CD14-positive monocyte (primary cell): Measurements from ENCODE around the gene DNAH1. TPM values are rescaled to one million over a fixed set of nuclear protein-coding genes. Genes with fewer than 3 reads are reported as not detected.

Experiments used
- DNase-seq, 3 donors: peaks; one replicate each; pipeline ENCODE4 v3.0.0-alpha.2; 2011 to 2022
- H2AFZ ChIP-seq: 2 replicates; pipeline ENCODE4 v1.6.0; 2012; ENCODE audit warnings: mild to moderate bottlenecking, low read depth, low read length, inconsistent platforms; ENCODE audit not compliant: insufficient read depth, poor library complexity, severe bottlenecking
- H3K27ac ChIP-seq, 2 donors: 1 replicate in 1 of 2; 2 replicates in 1 of 2; pipeline ENCODE4 v1.5.1; 2012 to 2013; ENCODE audit warnings: low read length in 2 of 2, control low read depth in 1 of 2, inconsistent platforms in 1 of 2, low read depth in 1 of 2, mild to moderate bottlenecking in 1 of 2
- H3K27me3 ChIP-seq, 2 donors: one replicate each; pipeline versions ENCODE4 v1.6.0 to v1.6.1; 2011 to 2013; ENCODE audit warnings: low read length in 2 of 2; ENCODE audit not compliant: control insufficient read depth in 2 of 2, insufficient read depth in 2 of 2
- H3K36me3 ChIP-seq, 2 donors: replicated peaks in 1 of 2; 1 replicate in 1 of 2; 2 replicates in 1 of 2; pipeline versions ENCODE4 v1.5.1 to v1.6.1; 2012 to 2013; ENCODE audit warnings: low read length in 2 of 2, control low read depth in 1 of 2, inconsistent platforms in 1 of 2, mild to moderate bottlenecking in 1 of 2; ENCODE audit not compliant: insufficient read depth in 2 of 2, control insufficient read depth in 1 of 2
- H3K4me1 ChIP-seq, 2 donors: 1 replicate in 1 of 2; 2 replicates in 1 of 2; pipeline versions ENCODE4 v1.5.1 to v1.6.1; 2012 to 2013; ENCODE audit warnings: low read length in 2 of 2, control low read depth in 1 of 2, inconsistent platforms in 1 of 2, mild to moderate bottlenecking in 1 of 2, moderate library complexity in 1 of 2; ENCODE audit not compliant: insufficient read depth in 2 of 2, control insufficient read depth in 1 of 2
- H3K4me2 ChIP-seq: replicated peaks from 2 replicates; pipeline ENCODE3; 2012; ENCODE audit warnings: low read length, moderate library complexity, mild to moderate bottlenecking; ENCODE audit not compliant: poor library complexity, severe bottlenecking; ENCODE audit errors: extremely low read depth
- H3K4me3 ChIP-seq, 3 experiments: fragments of 200-600 bp in 1 of 3; sonication (generic) in 1 of 3; replicated peaks in 1 of 3; 1 replicate in 2 of 3; 2 replicates in 1 of 3; pipeline ENCODE4 v1.5.1; 2011 to 2013; ENCODE audit warnings: low read length in 3 of 3, mild to moderate bottlenecking in 3 of 3, control low read depth in 2 of 3, low read depth in 2 of 3, inconsistent platforms in 1 of 3, moderate library complexity in 1 of 3
- H3K79me2 ChIP-seq: 2 replicates; pipeline ENCODE4 v1.6.0; 2012; ENCODE audit warnings: mild to moderate bottlenecking, control low read depth, inconsistent platforms, low read length, moderate library complexity; ENCODE audit not compliant: insufficient read depth
- H3K9ac ChIP-seq: 2 replicates; pipeline ENCODE4 v1.6.0; 2017; ENCODE audit warnings: low read length, mild to moderate bottlenecking; ENCODE audit not compliant: insufficient read depth, poor library complexity, severe bottlenecking
- H3K9me3 ChIP-seq, 2 donors: replicated peaks in 1 of 2; 1 replicate in 1 of 2; 2 replicates in 1 of 2; pipeline versions ENCODE4 v1.5.1 to v1.6.1; 2012 to 2013; ENCODE audit warnings: low read length in 2 of 2, control low read depth in 1 of 2; ENCODE audit not compliant: control insufficient read depth in 1 of 2, insufficient read depth in 1 of 2
- H4K20me1 ChIP-seq: 2 replicates; pipeline ENCODE4 v1.6.0; 2012; ENCODE audit warnings: mild to moderate bottlenecking, low read length, control low read depth, moderate library complexity; ENCODE audit not compliant: insufficient read depth
- H3K27ac Mint-ChIP-seq, 7 donors: one replicate each; pipeline ENCODE4 v1.8.0; 2020; ENCODE audit warnings: mild to moderate bottlenecking in 7 of 7, mixed read lengths in 7 of 7, moderate library complexity in 6 of 7, inconsistent platforms in 2 of 7
- H3K27me3 Mint-ChIP-seq, 3 donors: one replicate each; pipeline ENCODE4 v1.8.0; 2021 to 2022; ENCODE audit warnings: low read depth in 3 of 3, mild to moderate bottlenecking in 3 of 3, mixed read lengths in 3 of 3, moderate library complexity in 3 of 3, inconsistent platforms in 1 of 3
- H3K36me3 Mint-ChIP-seq, 2 donors: one replicate each; pipeline ENCODE4 v1.8.0; 2020; ENCODE audit warnings: mixed read lengths in 2 of 2, inconsistent platforms in 1 of 2, mild to moderate bottlenecking in 1 of 2
- H3K4me1 Mint-ChIP-seq: one replicate; pipeline ENCODE4 v1.8.0; 2020; ENCODE audit warnings: mild to moderate bottlenecking, mixed read lengths
- H3K4me3 Mint-ChIP-seq, 2 donors: one replicate each; pipeline ENCODE4 v1.8.0; 2020; ENCODE audit warnings: mild to moderate bottlenecking in 2 of 2, mixed read lengths in 2 of 2, moderate library complexity in 1 of 2
- H3K9me3 Mint-ChIP-seq, 7 donors: one replicate each; pipeline ENCODE4 v1.8.0; 2020 to 2022; ENCODE audit warnings: mixed read lengths in 7 of 7, mild to moderate bottlenecking in 6 of 7, moderate library complexity in 6 of 7, inconsistent platforms in 2 of 7
- CTCF ChIP-seq: fragments of 200-600 bp; IDR thresholded peaks from one replicate; pipeline ENCODE4 v1.8.0; 2022; ENCODE audit warnings: antibody characterized with exemption, mild to moderate bottlenecking
- WGBS: methylation state at CpG from one replicate; pipeline ENCODE4 v1.1.5; 2013; ENCODE audit warnings: missing lambda C conversion rate; ENCODE audit not compliant: insufficient coverage; 5-methylcytosine and 5-hydroxymethylcytosine counted together
- intact Hi-C, 2 donors: fragments of 100-400 bp; cut with micrococcal nuclease; formaldehyde crosslinking; loops; one replicate each; pipeline versions ENCODE4 v1.15.0 to v1.15.1; 2023
- polyA plus RNA-seq, 3 donors: library from polyadenylated mRNA; depleted of rRNA in 1 of 3; unstranded in 2 of 3; stranded (reverse) in 1 of 3; fragments of 300-500 nt in 2 of 3; fragments of >200 nt in 1 of 3; fragmentation: Illumina TruSeq in 2 of 3; gene quantifications; 1 replicate in 2 of 3; 2 replicates in 1 of 3; pipeline ENCODE4 v1.2.3, GENCODE V29; 2012 to 2021

The DNAH1 gene
- polyA plus RNA-seq, 3 donors, result 0.15 to 47.0 (median 0.25) TPM

GRCh38 chr3:52433996-52434479, 117.9 kb downstream of the DNAH1 start:
- no peak for TF ChIP-seq CTCF
- Mint-ChIP-seq H3K9me3 (peaks cover 0 to 3% (median 0%) of the 10 kb centered on the region in 7 donors), H3K4me1 (peaks cover 41% of the 10 kb centered on the region), H3K4me3 (peak overlapping the region in 1 of 2 donors; percentile 26), H3K27ac (no peak overlapping the region), H3K36me3 (no peaks in the 10 kb centered on the region), H3K27me3 (peaks cover 2 to 9% (median 6%) of the 10 kb centered on the region in 3 donors)
- no peak overlapping the region for H3K9ac ChIP-seq
- no peaks in the 10 kb centered on the region for H3K36me3 ChIP-seq
- H3K4me2 ChIP-seq, result no peak overlapping the region
- H4K20me1 ChIP-seq, result no peaks in the 10 kb centered on the region
- DNase-seq, result no peak
- peaks cover 36 to 39% of the 10 kb centered on the region in 2 donors for H3K4me1 ChIP-seq
- intact Hi-C loops, result no loop called here
- H3K27ac ChIP-seq, result no peak overlapping the region
- no peak overlapping the region for H3K4me3 ChIP-seq
- H2AFZ ChIP-seq, result no peak overlapping the region
- H3K9me3 ChIP-seq, result no peaks in the 10 kb centered on the region
- no peaks in the 10 kb centered on the region for H3K79me2 ChIP-seq
- no peaks in the 10 kb centered on the region for H3K27me3 ChIP-seq
- 97% methylated on average over 6 of the region's 6 CpGs for WGBS

GRCh38 chr3:52434491-52435115, 118.5 kb downstream of the DNAH1 start:
- TF ChIP-seq CTCF, result no peak
- Histone ChIP-seq H3K27me3 (no peaks in the 10 kb centered on the region), H3K4me1 (peaks cover 36 to 39% of the 10 kb centered on the region in 2 donors), H3K4me2 (no peak overlapping the region), H3K79me2 (no peaks in the 10 kb centered on the region), H2AFZ (no peak overlapping the region), H4K20me1 (no peaks in the 10 kb centered on the region), H3K9me3 (no peaks in the 10 kb centered on the region), H3K27ac (no peak overlapping the region), H3K9ac (no peak overlapping the region), H3K4me3 (no peak overlapping the region), H3K36me3 (no peaks in the 10 kb centered on the region)
- Mint-ChIP-seq H3K27me3 (peaks cover 2 to 9% (median 6%) of the 10 kb centered on the region in 3 donors), H3K4me1 (peaks cover 40% of the 10 kb centered on the region), H3K9me3 (peaks cover 0 to 3% (median 0%) of the 10 kb centered on the region in 7 donors), H3K27ac (no peak overlapping the region), H3K4me3 (peak overlapping the region in 1 of 2 donors; percentile 26), H3K36me3 (no peaks in the 10 kb centered on the region)
- DNase-seq, result no peak
- intact Hi-C loops, result no loop called here
- WGBS, result 100% methylated on average over 2 of the region's 9 CpGs
